HEK293 (cell line): Measurements from ENCODE around the gene MEGF8.

Experiments used
- ELK4 ChIP-seq: IDR thresholded peaks from 2 replicates; pipeline ENCODE4 v1.6.1; 2011; ENCODE audit warnings: mild to moderate bottlenecking, low read depth, low read length, borderline replicate concordance
- HOXC10 ChIP-seq: sonication (generic); formaldehyde crosslinking; IDR thresholded peaks from 2 replicates; pipeline ENCODE4 v1.8.1; 2023; ENCODE audit warnings: mild to moderate bottlenecking, missing genetic modification reagents
- KLF1 ChIP-seq: fragments of 450-650 bp; formaldehyde crosslinking; IDR thresholded peaks from 2 replicates; pipeline ENCODE4 v1.5.1; 2016; ENCODE audit warnings: missing biosample characterization, missing genetic modification characterization
- OVOL3 ChIP-seq: fragments of 450-650 bp; formaldehyde crosslinking; IDR thresholded peaks from 2 replicates; pipeline ENCODE4 v1.5.1; 2016; ENCODE audit warnings: missing biosample characterization, missing genetic modification characterization
- SETDB1 ChIP-seq: IDR thresholded peaks from one replicate; pipeline ENCODE4 v1.6.1; 2017; ENCODE audit warnings: mild to moderate bottlenecking, low read length, moderate library complexity, mixed read lengths; ENCODE audit not compliant: insufficient read length
- TSHZ1 ChIP-seq: fragments of 450-650 bp; formaldehyde crosslinking; IDR thresholded peaks from 2 replicates; pipeline ENCODE4 v1.5.1; 2016; ENCODE audit warnings: missing biosample characterization, missing genetic modification characterization, borderline replicate concordance
- ZBTB1 ChIP-seq: fragments of 450-650 bp; formaldehyde crosslinking; IDR thresholded peaks from 2 replicates; pipeline ENCODE4 v1.5.1; 2016; ENCODE audit warnings: missing biosample characterization, missing genetic modification characterization
- ZBTB17 ChIP-seq: fragments of 450-650 bp; formaldehyde crosslinking; IDR thresholded peaks from 2 replicates; pipeline ENCODE4 v1.5.1; 2016; ENCODE audit warnings: missing biosample characterization, missing genetic modification characterization
- ZBTB20 ChIP-seq: fragments of 450-650 bp; formaldehyde crosslinking; IDR thresholded peaks from 2 replicates; pipeline ENCODE4 v1.5.1; 2016; ENCODE audit warnings: missing biosample characterization, missing genetic modification characterization
- ZBTB48 ChIP-seq: fragments of 450-650 bp; formaldehyde crosslinking; IDR thresholded peaks from 2 replicates; pipeline ENCODE4 v1.5.1; 2016; ENCODE audit warnings: missing biosample characterization, missing genetic modification characterization
- ZNF155 ChIP-seq: fragments of 450-650 bp; formaldehyde crosslinking; IDR thresholded peaks from 2 replicates; pipeline ENCODE4 v1.5.1; 2016; ENCODE audit warnings: missing biosample characterization, missing genetic modification characterization
- ZNF184 ChIP-seq: fragments of 450-650 bp; IDR thresholded peaks from 2 replicates; pipeline ENCODE4 v1.5.1; 2018; ENCODE audit warnings: missing biosample characterization, mild to moderate bottlenecking, missing genetic modification characterization
- ZNF202 ChIP-seq: fragments of 450-650 bp; formaldehyde crosslinking; IDR thresholded peaks from 2 replicates; pipeline ENCODE4 v1.5.1; 2016; ENCODE audit warnings: missing biosample characterization, missing genetic modification characterization, borderline replicate concordance
- ZNF26 ChIP-seq: fragments of 450-650 bp; formaldehyde crosslinking; IDR thresholded peaks from 2 replicates; pipeline ENCODE4 v1.5.1; 2016; ENCODE audit warnings: missing biosample characterization, missing genetic modification characterization
- ZNF280C ChIP-seq: fragments of 450-650 bp; formaldehyde crosslinking; IDR thresholded peaks from 2 replicates; pipeline ENCODE4 v1.5.1; 2016; ENCODE audit warnings: missing biosample characterization, missing genetic modification characterization
- ZNF280D ChIP-seq: fragments of 450-650 bp; formaldehyde crosslinking; IDR thresholded peaks from 2 replicates; pipeline ENCODE4 v1.5.1; 2016; ENCODE audit warnings: missing biosample characterization, missing genetic modification characterization
- ZNF341 ChIP-seq: fragments of 450-650 bp; formaldehyde crosslinking; IDR thresholded peaks from 2 replicates; pipeline ENCODE4; 2016; ENCODE audit warnings: low read depth, missing biosample characterization, missing genetic modification characterization
- ZNF530 ChIP-seq: fragments of 450-650 bp; formaldehyde crosslinking; IDR thresholded peaks from 2 replicates; pipeline ENCODE4 v1.5.1; 2016; ENCODE audit warnings: low read depth, missing biosample characterization, missing genetic modification characterization
- ZNF555 ChIP-seq: fragments of 450-650 bp; formaldehyde crosslinking; conservative IDR thresholded peaks from 2 replicates; pipeline ENCODE4 v1.5.1; 2017; ENCODE audit warnings: missing biosample characterization, mild to moderate bottlenecking, missing genetic modification characterization, inconsistent platforms
- ZNF571 ChIP-seq: fragments of 450-650 bp; formaldehyde crosslinking; IDR thresholded peaks from 2 replicates; pipeline ENCODE4 v1.5.0; 2017; ENCODE audit warnings: missing biosample characterization, missing genetic modification characterization
- ZNF585B ChIP-seq: fragments of 450-650 bp; formaldehyde crosslinking; IDR thresholded peaks from 2 replicates; pipeline ENCODE4 v1.5.1; 2016; ENCODE audit warnings: missing biosample characterization, missing genetic modification characterization
- ZNF626 ChIP-seq: fragments of 450-650 bp; sonication (Bioruptor Pico); formaldehyde crosslinking; IDR thresholded peaks from 2 replicates; pipeline ENCODE4 v1.5.1; 2018; ENCODE audit warnings: missing biosample characterization, missing genetic modification characterization, inconsistent platforms
- ZNF660 ChIP-seq: fragments of 450-650 bp; IDR thresholded peaks from 2 replicates; pipeline ENCODE4 v1.5.1; 2018; ENCODE audit warnings: missing biosample characterization, mild to moderate bottlenecking, missing genetic modification characterization
- ZNF677 ChIP-seq: fragments of 450-650 bp; IDR thresholded peaks from 2 replicates; pipeline ENCODE4 v1.5.0; 2018; ENCODE audit warnings: missing biosample characterization, mild to moderate bottlenecking, missing genetic modification characterization, moderate library complexity

MEGF8 gene

GRCh38 chr19:42313840-42314755 lies 11.3 kb upstream of the MEGF8 start (continued):
- no peak for TF ChIP-seq ZNF26 (tag by site-specific recombination)
- no peak for TF ChIP-seq ZBTB1
- no peak for TF ChIP-seq ZNF660
- TF ChIP-seq ZNF585B (tag by site-specific recombination) = no peak
- TF ChIP-seq ZBTB17 (tag by site-specific recombination) = peak; percentile 7; the same call in 1 of the 2 replicates
- TF ChIP-seq ZNF280D (tag by site-specific recombination) = no peak
- TF ChIP-seq ZNF555 (tag by site-specific recombination) = no peak
- TF ChIP-seq ZNF626 (tag by site-specific recombination) = no peak
- TF ChIP-seq ZNF202 (tag by site-specific recombination) = no peak
- 0 out of 2 replicates have a peak, but pooled peaks have one; percentile 6 for TF ChIP-seq KLF1 (tag by site-specific recombination)
- no peak for TF ChIP-seq SETDB1
- TF ChIP-seq TSHZ1 (tag by site-specific recombination) = no peak
- TF ChIP-seq ZNF280C (tag by site-specific recombination) = no peak
- peak; percentile 13; the same call in 1 of the 2 replicates for TF ChIP-seq ZBTB48 (tag by site-specific recombination)
- TF ChIP-seq ZNF530 (tag by site-specific recombination) = no peak
- no peak for TF ChIP-seq ZNF571 (tag by site-specific recombination)
- TF ChIP-seq ZNF677 = no peak
- no peak for TF ChIP-seq ZNF155 (tag by site-specific recombination)
- no peak for TF ChIP-seq ZNF184 (tag by site-specific recombination)
- TF ChIP-seq OVOL3 (tag by site-specific recombination) = no peak
- TF ChIP-seq ELK4 = no peak
- no peak for TF ChIP-seq ZNF341 (tag by site-specific recombination)
- TF ChIP-seq HOXC10 (CRISPR knock-in tag) = no peak
- no peak for TF ChIP-seq ZBTB20
